Measurements from ENCODE around the gene SETD1B. TPM values are rescaled to one million over a fixed set of nuclear protein-coding genes. Genes with fewer than 3 reads are reported as not detected.

SETD1B gene
- total and polyA plus RNA-seq, 2 donors (not counting 3 experiments of a cell fraction or from before 2014, with no cell fraction given) = 2.6 to 27.0 TPM

DNA sequence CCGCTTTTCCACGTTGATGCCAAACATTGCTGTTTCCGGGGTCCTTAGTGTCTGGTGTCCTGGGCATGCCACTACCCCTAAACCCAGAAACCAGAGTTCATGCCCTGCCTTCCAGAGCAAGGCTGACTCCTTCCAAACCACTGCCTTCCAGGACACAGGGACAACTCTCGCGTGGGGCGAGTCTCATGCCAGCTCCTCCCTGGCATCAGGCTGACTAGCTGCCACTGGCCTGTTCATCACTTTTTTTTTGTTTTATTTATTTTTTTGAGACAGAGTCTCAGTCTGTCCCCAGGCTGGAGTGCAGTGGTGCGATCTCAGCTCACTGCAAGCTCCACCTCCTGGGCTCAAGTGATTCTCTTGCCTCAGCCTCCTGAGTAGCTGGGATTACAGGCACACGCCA, 4.8 kb downstream of the SETD1B start:
- ChIA-PET POLR2A (interaction anchor here (0.6 kb wide), 1 partner anchor 14 kb away, joined by 4 read pairs; no protein-coding TSS in a partner anchor), CTCF (interaction anchor here (12.8 kb wide), 1 partner anchor 11 kb away, joined by 774 read pairs; the partner anchor contains the start of genes RHOF and SETD1B)

More for the DNA sequence above, 4.8 kb downstream of the SETD1B start:
- DNase-seq (ENCODE audit: low read depth, low spot score) (no peak), FAIRE-seq (no peak)
- Histone ChIP-seq H3K4me1 (ENCODE audit: control insufficient read depth, extremely low read depth, insufficient read depth, low read length) (peaks cover 40% of the 10 kb centered on the region), H2AFZ (ENCODE audit: low read depth, low read length) (no peak overlapping the region), H3K79me2 (ENCODE audit: control insufficient read depth, insufficient read depth, low read length) (peaks cover 86% of the 10 kb centered on the region), H3K27ac (ENCODE audit: insufficient read depth, low read depth, low read length) (no peak overlapping the region), H3K4me2 (ENCODE audit: insufficient read depth, low read length) (no peak overlapping the region), H3K4me3 (replicated peaks in 1 of 3; ENCODE audit: insufficient read depth in 1 of 3, low read depth in 1 of 3, low read length in 3 of 3) (no peak overlapping the region), H3K27me3 (ENCODE audit: control insufficient read depth in 2 of 2, insufficient read depth in 2 of 2, low read length in 2 of 2) (no peaks in the 10 kb centered on the region), H3K9me1 (replicated peaks; ENCODE audit: control insufficient read depth, extremely low read depth, insufficient read depth, low read length) (no peaks in the 10 kb centered on the region), H3K9me3 (replicated peaks; ENCODE audit: control insufficient read depth, insufficient read depth, low read length) (no peaks in the 10 kb centered on the region), H3K36me3 (ENCODE audit: control insufficient read depth in 2 of 2, extremely low read depth in 1 of 2, insufficient read depth in 2 of 2, low read length in 2 of 2) (peaks cover 4 to 27% of the 10 kb centered on the region in 2 experiments), H4K20me1 (replicated peaks; ENCODE audit: control insufficient read depth, extremely low read depth, insufficient read depth, low read length) (no peaks in the 10 kb centered on the region), H3K9ac (replicated peaks; ENCODE audit: extremely low read depth, insufficient read depth, low read length) (no peak overlapping the region)
- BruUV-seq (replicated peaks) = no TSS peak
- intact Hi-C loops (cut with micrococcal nuclease) = no loop called here
- dilution Hi-C loops (cut with MboI; ENCODE audit: extremely low pct_ligation_motif_present, low sequenced_read_pairs) = no loop called here
- TF ChIP-seq EZH2 (IDR thresholded peaks at IDR 0.05; ENCODE audit: borderline replicate concordance, low read depth, low read length, severe bottlenecking) (no peak), MYC (IDR thresholded peaks at IDR 0.05; ENCODE audit: low read depth, low read length) (no peak), POLR2A (IDR thresholded peaks at IDR 0.05; ENCODE audit: low read depth, low read length) (no peak), JUN (IDR thresholded peaks at IDR 0.05; ENCODE audit: borderline replicate concordance, insufficient read depth, insufficient read length, low read depth) (no peak), FOS (IDR thresholded peaks at IDR 0.05; ENCODE audit: borderline replicate concordance, insufficient read depth, low read length) (no peak), POLR2AphosphoS5 (IDR thresholded peaks at IDR 0.05; ENCODE audit: insufficient read depth, low read depth, low read length) (no peak), GATA2 (IDR thresholded peaks at IDR 0.05; ENCODE audit: insufficient read depth, insufficient read length, low read depth, low read length) (no peak)
- TF ChIP-seq, protein P1, sequence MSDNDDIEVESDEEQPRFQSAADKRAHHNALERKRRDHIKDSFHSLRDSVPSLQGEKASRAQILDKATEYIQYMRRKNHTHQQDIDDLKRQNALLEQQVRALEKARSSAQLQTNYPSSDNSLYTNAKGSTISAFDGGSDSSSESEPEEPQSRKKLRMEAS (IDR thresholded peaks at IDR 0.05; ENCODE audit: insufficient read depth, insufficient read length) = no peak
- TF ChIP-seq, protein P2, sequence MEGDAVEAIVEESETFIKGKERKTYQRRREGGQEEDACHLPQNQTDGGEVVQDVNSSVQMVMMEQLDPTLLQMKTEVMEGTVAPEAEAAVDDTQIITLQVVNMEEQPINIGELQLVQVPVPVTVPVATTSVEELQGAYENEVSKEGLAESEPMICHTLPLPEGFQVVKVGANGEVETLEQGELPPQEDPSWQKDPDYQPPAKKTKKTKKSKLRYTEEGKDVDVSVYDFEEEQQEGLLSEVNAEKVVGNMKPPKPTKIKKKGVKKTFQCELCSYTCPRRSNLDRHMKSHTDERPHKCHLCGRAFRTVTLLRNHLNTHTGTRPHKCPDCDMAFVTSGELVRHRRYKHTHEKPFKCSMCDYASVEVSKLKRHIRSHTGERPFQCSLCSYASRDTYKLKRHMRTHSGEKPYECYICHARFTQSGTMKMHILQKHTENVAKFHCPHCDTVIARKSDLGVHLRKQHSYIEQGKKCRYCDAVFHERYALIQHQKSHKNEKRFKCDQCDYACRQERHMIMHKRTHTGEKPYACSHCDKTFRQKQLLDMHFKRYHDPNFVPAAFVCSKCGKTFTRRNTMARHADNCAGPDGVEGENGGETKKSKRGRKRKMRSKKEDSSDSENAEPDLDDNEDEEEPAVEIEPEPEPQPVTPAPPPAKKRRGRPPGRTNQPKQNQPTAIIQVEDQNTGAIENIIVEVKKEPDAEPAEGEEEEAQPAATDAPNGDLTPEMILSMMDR (IDR thresholded peaks at IDR 0.05; ENCODE audit: extremely low read depth in 1 of 2, insufficient read depth in 1 of 2, low read depth in 1 of 2, low read length in 2 of 2) = no peak

Measured in endothelial cell of umbilical vein (primary cell).